Esophagus muscularis mucosa (tissue), 4 donors: Measurements from ENCODE around the gene TFF1. TPM values are rescaled to one million over a fixed set of nuclear protein-coding genes. Genes with fewer than 3 reads are reported as not detected.

ENCODE experiments used
- DNase-seq: peaks from one replicate; pipeline ENCODE4 v3.0.0-alpha.2; 2017; ENCODE audit errors: extremely low spot score
- H3K27ac ChIP-seq, 4 donors: fragments of 200-600 bp; sonication (generic); replicated peaks in 1 of 4; 1 replicate in 3 of 4; 2 replicates in 1 of 4; pipeline ENCODE4 v1.5.1; 2016 to 2019; ENCODE audit warnings: mild to moderate bottlenecking in 1 of 4
- H3K27me3 ChIP-seq, 4 donors: fragments of 200-600 bp; sonication (generic); one replicate each; pipeline versions ENCODE4 v1.5.1 to v1.6.0; 2016 to 2019
- H3K36me3 ChIP-seq, 4 donors: fragments of 200-600 bp; sonication (generic); one replicate each; pipeline ENCODE4 v1.5.1; 2016 to 2019
- H3K4me1 ChIP-seq, 4 donors: fragments of 200-600 bp; sonication (generic); one replicate each; pipeline ENCODE4 v1.5.1; 2016 to 2019
- H3K4me3 ChIP-seq, 4 donors: fragments of 200-600 bp; sonication (generic); 1 replicate in 2 of 4; 2 replicates in 2 of 4; pipeline ENCODE4 v1.5.1; 2016 to 2019; ENCODE audit warnings: mild to moderate bottlenecking in 4 of 4, moderate library complexity in 1 of 4
- H3K9me3 ChIP-seq, 4 donors: fragments of 200-600 bp; sonication (generic); 1 replicate in 3 of 4; 2 replicates in 1 of 4; pipeline ENCODE4 v1.5.1; 2016 to 2019
- EP300 ChIP-seq: sonication (generic); formaldehyde crosslinking; IDR thresholded peaks from one replicate; pipeline ENCODE4 v1.6.1; 2017; ENCODE audit warnings: antibody characterized with exemption
- POLR2A ChIP-seq: fragments of 450-650 bp; IDR thresholded peaks from one replicate; pipeline ENCODE4 v1.6.1; 2017; ENCODE audit warnings: antibody characterized with exemption, moderate library complexity, mild to moderate bottlenecking, low read depth
- POLR2AphosphoS5 ChIP-seq, 2 donors: sonication (generic); formaldehyde crosslinking; IDR thresholded peaks; one replicate each; pipeline ENCODE4 v1.6.1; 2017; ENCODE audit warnings: antibody characterized with exemption in 2 of 2
- WGBS: methylation state at CpG from one replicate; pipeline ENCODE4 v1.1.5; 2018; 5-methylcytosine and 5-hydroxymethylcytosine counted together
- intact Hi-C: fragments of 100-400 bp; cut with DNase I; formaldehyde crosslinking; loops from one replicate; pipeline ENCODE4 v1.15.1; 2023
- total RNA-seq, 4 donors: library from RNA; depleted of rRNA; stranded (reverse); fragments of >200 nt; gene quantifications; one replicate each; pipeline versions ENCODE4 v1.1.0 to v1.2.1, GENCODE V29; 2016
- TF ChIP-seq, protein P1 (sequence below), 3 experiments: fragments of 200-600 bp in 2 of 3; fragments of 450-650 bp in 1 of 3; sonication (generic) in 2 of 3; IDR thresholded peaks; one replicate each; pipeline ENCODE4 v1.5.1; 2017 to 2019; ENCODE audit warnings: antibody characterized with exemption in 3 of 3, mild to moderate bottlenecking in 2 of 3, moderate library complexity in 1 of 3

The TFF1 gene
- total RNA-seq, 4 donors from 2014 or later: not detected

DNA sequence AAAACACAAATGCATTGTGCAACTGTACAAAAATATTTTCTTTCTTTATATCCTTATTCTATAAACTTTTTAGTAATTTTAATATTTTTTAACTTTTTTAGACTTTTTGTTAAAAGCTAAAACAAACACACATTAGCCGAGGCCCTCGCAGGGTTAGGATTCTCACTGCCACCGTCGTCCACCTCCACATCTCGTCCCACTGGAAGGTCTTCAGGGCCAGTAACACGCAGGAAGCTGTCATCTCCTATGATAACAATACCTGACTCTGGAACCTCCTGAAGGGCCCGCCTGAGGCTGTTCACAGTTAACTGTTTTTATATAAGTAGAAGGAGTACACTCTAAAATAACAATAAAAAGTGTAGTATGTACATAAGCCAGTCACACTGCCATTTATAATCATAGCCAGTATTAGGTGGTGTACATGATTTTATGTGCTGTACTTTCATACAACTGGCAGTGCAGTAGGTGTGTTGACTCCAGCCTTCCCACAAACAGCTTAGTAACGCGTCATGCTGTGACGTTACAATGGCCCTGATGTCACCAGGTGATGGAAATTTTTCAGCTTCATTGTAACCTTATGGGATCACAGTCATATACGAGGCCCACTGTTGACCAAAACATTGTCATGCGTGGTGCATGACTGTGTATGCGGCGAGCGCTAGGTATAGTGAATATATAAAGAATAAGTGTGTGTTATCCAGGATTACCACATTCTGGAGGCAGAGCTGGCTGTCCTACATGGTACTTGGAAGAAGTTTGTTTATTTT, 24.4 kb downstream of the TFF1 start:
- no peaks in the 10 kb centered on the region for H3K36me3 ChIP-seq
- TF ChIP-seq, protein P1, sequence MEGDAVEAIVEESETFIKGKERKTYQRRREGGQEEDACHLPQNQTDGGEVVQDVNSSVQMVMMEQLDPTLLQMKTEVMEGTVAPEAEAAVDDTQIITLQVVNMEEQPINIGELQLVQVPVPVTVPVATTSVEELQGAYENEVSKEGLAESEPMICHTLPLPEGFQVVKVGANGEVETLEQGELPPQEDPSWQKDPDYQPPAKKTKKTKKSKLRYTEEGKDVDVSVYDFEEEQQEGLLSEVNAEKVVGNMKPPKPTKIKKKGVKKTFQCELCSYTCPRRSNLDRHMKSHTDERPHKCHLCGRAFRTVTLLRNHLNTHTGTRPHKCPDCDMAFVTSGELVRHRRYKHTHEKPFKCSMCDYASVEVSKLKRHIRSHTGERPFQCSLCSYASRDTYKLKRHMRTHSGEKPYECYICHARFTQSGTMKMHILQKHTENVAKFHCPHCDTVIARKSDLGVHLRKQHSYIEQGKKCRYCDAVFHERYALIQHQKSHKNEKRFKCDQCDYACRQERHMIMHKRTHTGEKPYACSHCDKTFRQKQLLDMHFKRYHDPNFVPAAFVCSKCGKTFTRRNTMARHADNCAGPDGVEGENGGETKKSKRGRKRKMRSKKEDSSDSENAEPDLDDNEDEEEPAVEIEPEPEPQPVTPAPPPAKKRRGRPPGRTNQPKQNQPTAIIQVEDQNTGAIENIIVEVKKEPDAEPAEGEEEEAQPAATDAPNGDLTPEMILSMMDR (IDR thresholded peaks at IDR 0.05): no peak
- TF ChIP-seq POLR2AphosphoS5 (IDR thresholded peaks at IDR 0.05) (no peak), EP300 (no peak), POLR2A (no peak)
- DNase-seq: no peak
- peaks cover 0 to 14% (median 9%) of the 10 kb centered on the region in 4 donors for H3K4me1 ChIP-seq
- 91% methylated on average over 15 of the region's 15 CpGs for WGBS
- H3K27me3 ChIP-seq: peaks cover 0 to 8% (median 0%) of the 10 kb centered on the region in 4 donors
- H3K9me3 ChIP-seq: no peaks in the 10 kb centered on the region
- intact Hi-C loops: no loop called here
- no peak overlapping the region for H3K27ac ChIP-seq
- no peak overlapping the region for H3K4me3 ChIP-seq

DNA sequence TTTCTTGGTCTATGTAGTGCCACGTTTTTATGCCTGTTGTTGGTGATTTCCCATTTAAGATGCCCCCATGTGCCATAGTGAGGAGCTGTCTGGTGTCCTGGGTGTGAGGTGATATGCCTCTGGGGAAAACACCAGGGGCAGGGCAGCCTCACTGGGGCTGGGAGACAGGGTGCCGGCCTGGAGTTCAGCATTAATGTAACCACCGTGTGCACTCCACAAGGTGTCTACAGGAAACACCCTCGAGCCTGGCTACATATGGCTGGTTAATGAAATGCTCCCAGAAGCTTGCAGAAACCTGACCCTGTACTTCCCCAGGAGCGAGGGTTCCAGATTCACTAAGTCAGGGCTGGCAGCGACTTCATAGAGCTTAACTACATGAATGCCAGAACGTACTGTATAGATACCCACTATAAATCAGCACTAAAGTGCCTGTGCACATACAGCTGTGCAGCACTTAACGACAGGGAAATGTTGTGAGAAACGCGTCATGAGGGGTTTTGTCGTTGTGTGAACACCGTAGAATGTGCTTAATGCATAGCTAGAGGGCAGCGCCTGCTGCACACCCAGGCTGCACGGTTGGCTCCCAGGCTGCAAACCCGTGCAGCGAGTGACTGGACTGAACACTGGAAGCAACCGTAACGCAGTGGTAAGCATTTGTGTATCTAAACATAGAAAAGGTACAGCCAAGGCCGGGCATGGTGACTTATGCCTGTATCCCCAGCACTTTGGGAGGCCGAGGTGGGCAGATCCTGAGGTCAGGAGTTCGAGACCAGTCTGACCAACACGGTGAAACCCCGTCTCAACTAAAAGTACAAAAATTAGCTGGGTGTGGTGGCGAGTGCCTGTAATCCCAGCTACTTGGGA, 25.9 kb downstream of the TFF1 start:
- intact Hi-C loops: no loop called here
- H3K27me3 ChIP-seq: peaks cover 0 to 3% (median 1%) of the 10 kb centered on the region in 4 donors
- no peaks in the 10 kb centered on the region for H3K36me3 ChIP-seq
- H3K9me3 ChIP-seq: no peaks in the 10 kb centered on the region
- no peak overlapping the region for H3K4me3 ChIP-seq
- WGBS: 89% methylated on average over 23 of the region's 24 CpGs
- DNase-seq: no peak
- TF ChIP-seq POLR2AphosphoS5 (IDR thresholded peaks at IDR 0.05) (no peak), EP300 (no peak), POLR2A (no peak)
- TF ChIP-seq, protein P1 (IDR thresholded peaks at IDR 0.05): no peak
- no peak overlapping the region for H3K27ac ChIP-seq
- H3K4me1 ChIP-seq: peaks cover 0 to 14% (median 9%) of the 10 kb centered on the region in 4 donors

DNA sequence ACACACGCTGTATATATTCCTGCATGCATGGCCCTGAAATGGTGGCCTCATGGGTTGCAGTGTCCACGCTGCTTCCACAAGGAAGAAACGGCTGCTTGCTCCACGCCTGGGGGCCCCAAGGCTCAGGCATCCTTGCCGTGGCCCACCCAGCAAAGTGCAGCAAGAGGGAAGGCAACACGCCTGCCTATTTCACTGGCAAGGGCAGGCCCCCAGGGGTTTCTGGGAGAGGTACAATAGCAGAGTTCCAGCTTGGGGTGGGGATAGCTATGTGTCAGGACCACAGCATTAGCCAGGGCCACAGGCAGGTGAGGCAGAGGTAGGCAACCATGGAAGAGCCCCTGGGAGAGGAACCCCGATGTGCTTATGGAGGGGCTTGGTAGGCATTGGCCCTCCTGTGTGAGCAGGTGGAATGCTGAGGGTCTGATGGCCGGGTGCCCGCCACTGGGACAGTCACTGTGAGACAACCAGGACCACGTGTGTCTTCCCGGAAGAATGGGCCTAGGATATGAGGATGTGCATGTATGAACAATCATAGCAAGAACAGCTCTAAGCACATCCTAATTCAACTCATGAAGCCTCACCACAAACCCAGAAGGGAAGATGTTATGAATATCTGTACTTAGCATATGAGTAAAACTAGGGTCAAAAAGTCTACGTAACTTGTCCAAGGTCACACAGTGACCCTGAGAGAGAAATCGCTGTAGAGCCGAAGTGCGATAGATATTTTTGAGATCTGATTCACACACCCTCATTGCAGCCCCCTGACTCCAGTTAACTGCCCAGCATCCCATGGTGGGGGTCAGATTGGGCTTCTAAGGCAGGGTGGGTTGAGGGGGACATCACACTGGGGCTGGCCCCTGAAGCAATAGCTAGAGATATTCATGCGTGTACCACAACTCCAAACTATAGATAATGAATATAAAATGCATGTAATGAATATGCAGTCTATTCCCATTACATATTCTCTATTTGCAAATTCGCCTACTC, 27.3 kb downstream of the TFF1 start:
- Histone ChIP-seq H3K4me1 (peaks cover 0 to 14% (median 9%) of the 10 kb centered on the region in 4 donors), H3K36me3 (no peaks in the 10 kb centered on the region), H3K9me3 (no peaks in the 10 kb centered on the region), H3K27ac (no peak overlapping the region), H3K27me3 (peaks cover 0 to 5% (median 2%) of the 10 kb centered on the region in 4 donors), H3K4me3 (no peak overlapping the region)
- intact Hi-C loops: no loop called here
- 90% methylated on average over 12 of the region's 17 CpGs for WGBS
- DNase-seq: no peak
- TF ChIP-seq POLR2AphosphoS5 (IDR thresholded peaks at IDR 0.05): no peak
- TF ChIP-seq, protein P1 (IDR thresholded peaks at IDR 0.05): no peak
- no peak for TF ChIP-seq EP300
- no peak for TF ChIP-seq POLR2A

DNA sequence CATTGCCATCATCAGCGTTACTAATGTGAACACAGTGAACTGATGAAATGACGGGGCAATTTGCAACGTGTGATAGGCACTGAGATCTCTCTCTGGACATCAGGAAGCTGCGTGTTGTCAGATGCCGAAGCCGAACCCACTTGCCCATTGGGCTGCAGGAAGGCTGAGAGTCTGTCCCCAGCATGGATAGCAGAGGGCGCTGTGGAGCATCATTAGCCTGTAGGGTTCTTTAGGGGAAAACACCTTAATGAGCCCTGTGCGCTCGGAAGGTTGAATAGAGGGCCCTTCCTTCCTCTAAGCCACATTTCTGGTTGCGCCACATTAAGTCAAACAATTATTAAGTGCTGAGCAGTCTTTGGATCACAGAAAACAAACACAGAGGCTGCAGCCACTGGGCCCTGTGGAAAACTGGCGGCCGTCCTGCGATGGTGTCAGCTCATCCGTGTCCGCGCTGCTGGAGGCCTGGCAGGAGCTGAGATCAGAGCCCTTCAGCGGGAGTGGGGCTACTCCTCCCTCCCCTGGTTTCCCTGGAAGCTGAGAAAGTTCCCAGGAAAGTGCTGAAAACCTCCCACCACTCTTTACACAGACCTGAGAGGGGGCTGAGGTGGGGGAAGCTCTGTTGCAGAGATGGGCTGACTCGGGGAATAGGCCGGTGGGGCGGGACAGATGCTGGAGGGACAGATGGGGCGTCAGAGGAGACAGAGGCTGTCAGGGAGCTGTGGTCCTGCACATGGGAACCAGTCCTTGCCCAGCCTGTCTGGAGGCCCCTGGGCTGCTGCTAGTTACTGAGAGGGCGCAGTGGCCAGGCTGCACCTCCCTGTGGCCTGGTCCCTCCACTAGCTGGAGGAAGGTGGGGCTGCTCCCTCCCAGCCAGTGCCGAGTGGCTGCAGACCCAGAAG, 28.3 kb downstream of the TFF1 start:
- H3K36me3 ChIP-seq: no peaks in the 10 kb centered on the region
- peak overlapping the region in 3 of 4 donors; percentile 9 to 28 (median 17) for H3K4me3 ChIP-seq
- peaks cover 0 to 13% (median 4%) of the 10 kb centered on the region in 4 donors for H3K27me3 ChIP-seq
- peak overlapping the region in 1 of 4 donors; percentile 45 for H3K27ac ChIP-seq
- H3K9me3 ChIP-seq: no peaks in the 10 kb centered on the region
- TF ChIP-seq POLR2A: no peak
- TF ChIP-seq EP300: no peak
- TF ChIP-seq, protein P1 (IDR thresholded peaks at IDR 0.05): peak; percentile 58 to 74 (median 61)
- TF ChIP-seq POLR2AphosphoS5 (IDR thresholded peaks at IDR 0.05): peak in 1 of 2 donors; percentile 48
- peaks cover 0 to 14% (median 9%) of the 10 kb centered on the region in 4 donors for H3K4me1 ChIP-seq
- 29% methylated on average over 16 of the region's 23 CpGs for WGBS
- no peak for DNase-seq
- intact Hi-C loops: no loop called here
